HG02588 (cell line): ENCODE data around the gene ARHGAP26.

Source experiments
- ATAC-seq: cut with Tn5 transposase; IDR thresholded peaks from one replicate; pipeline ENCODE4 v1.9.1; 2021; ENCODE audit warnings: mild to moderate bottlenecking, moderate library complexity; ENCODE audit not compliant: unreplicated experiment

ARHGAP26 gene

GRCh38 chr5:142870532-142871362, 100.6 kb downstream of the ARHGAP26 start:
- ATAC-seq, result no peak

GRCh38 chr5:142871363-142872193, 101.4 kb downstream of the ARHGAP26 start:
- ATAC-seq, result no peak

GRCh38 chr5:142872217-142872616, 102.0 kb downstream of the ARHGAP26 start:
- no peak for ATAC-seq

GRCh38 chr5:142872795-142873194, 102.6 kb downstream of the ARHGAP26 start:
- no peak for ATAC-seq

GRCh38 chr5:142873831-142874230, 103.7 kb downstream of the ARHGAP26 start:
- no peak for ATAC-seq

- ATAC-seq, result no peak
Observed at GRCh38 chr5:142874540-142874939, 104.4 kb downstream of the ARHGAP26 start.

- ATAC-seq, result no peak
Observed at GRCh38 chr5:142875936-142876335, 105.8 kb downstream of the ARHGAP26 start.

- ATAC-seq, result no peak
Observed at GRCh38 chr5:142876817-142877216, 106.6 kb downstream of the ARHGAP26 start.

- ATAC-seq, result no peak
Observed at GRCh38 chr5:142878111-142878510, 107.9 kb downstream of the ARHGAP26 start.

GRCh38 chr5:142878638-142879037, 108.5 kb downstream of the ARHGAP26 start:
- ATAC-seq, result no peak

GRCh38 chr5:142881076-142881783, 111.1 kb downstream of the ARHGAP26 start:
- ATAC-seq, result no peak

GRCh38 chr5:142881784-142882126, 111.6 kb downstream of the ARHGAP26 start:
- ATAC-seq, result no peak

- no peak for ATAC-seq
Observed at GRCh38 chr5:142883025-142883424, 112.8 kb downstream of the ARHGAP26 start.

- no peak for ATAC-seq
Observed at GRCh38 chr5:142883438-142883837, 113.3 kb downstream of the ARHGAP26 start.

GRCh38 chr5:142884029-142884428, 113.9 kb downstream of the ARHGAP26 start:
- no peak for ATAC-seq

GRCh38 chr5:142886211-142886610, 116.0 kb downstream of the ARHGAP26 start:
- no peak for ATAC-seq

GRCh38 chr5:142886956-142887355, 116.8 kb downstream of the ARHGAP26 start:
- no peak for ATAC-seq

- no peak for ATAC-seq
Observed at GRCh38 chr5:142888469-142889085, 118.4 kb downstream of the ARHGAP26 start.

GRCh38 chr5:142892021-142892420, 121.8 kb downstream of the ARHGAP26 start:
- no peak for ATAC-seq

GRCh38 chr5:142894315-142894714, 124.1 kb downstream of the ARHGAP26 start:
- no peak for ATAC-seq

- no peak for ATAC-seq
Observed at GRCh38 chr5:142894749-142895148, 124.6 kb downstream of the ARHGAP26 start.
